HG02938 (cell line): ENCODE results near the gene PCK2.

ENCODE experiments used
- ATAC-seq: cut with Tn5 transposase; IDR thresholded peaks from one replicate; pipeline ENCODE4 v1.9.1; 2021; ENCODE audit warnings: mild to moderate bottlenecking, moderate library complexity; ENCODE audit not compliant: unreplicated experiment

Gene PCK2

GRCh38 chr14:24150567-24150966, 56.5 kb downstream of the PCK2 start:
- no peak for ATAC-seq

- ATAC-seq: no peak
Measured at GRCh38 chr14:24150993-24151392, 56.9 kb downstream of the PCK2 start.

GRCh38 chr14:24151404-24152080, 57.4 kb downstream of the PCK2 start:
- no peak for ATAC-seq
